H1 (cell line): Measurements from ENCODE around the gene ATXN8OS. TPM values are rescaled to one million over a fixed set of nuclear protein-coding genes. Genes with fewer than 3 reads are reported as not detected.

ENCODE experiments used
- TCF12 ChIP-seq: IDR thresholded peaks from 2 replicates; pipeline ENCODE4 v1.6.1; 2011; ENCODE audit warnings: low read depth, mild to moderate bottlenecking, low read length
- polyA plus RNA-seq, 7 experiments: library from polyadenylated mRNA; depleted of rRNA in 3 of 7; stranded (reverse) in 5 of 7; unstranded in 2 of 7; fragments of >200 nt in 5 of 7; fragments of 200-250 nt in 2 of 7; gene quantifications; 1 replicate in 5 of 7; 2 replicates in 1 of 7; 4 replicates in 1 of 7; pipeline versions ENCODE4 v1.2.1 to v1.2.3, GENCODE V29; 2011 to 2013; ENCODE audit warnings: missing spikeins in 2 of 7, mixed read lengths in 2 of 7
- total RNA-seq: library from RNA; stranded (reverse); fragmentation: NEBNext Ultra II Directional; extraction: Animal tissue kit (Norgen Biotek cat#: 25700); gene quantifications from 2 replicates; pipeline ENCODE4 v1.2.1, GENCODE V29; 2021

Gene ATXN8OS
- total and polyA plus RNA-seq, 2 of the 8 experiments (the other 6 are each of a cell fraction or from before 2014, with no cell fraction given) = not detected

- TF ChIP-seq TCF12 = no peak
Measured at GRCh38 chr13:70171151-70171550, 63.5 kb downstream of the ATXN8OS start (continued).
